Neutrophil (primary cell): ENCODE results near the gene ARVCF.

ENCODE experiments used
- H3K27ac ChIP-seq: fragments of 200-600 bp; sonication (generic); 2 replicates; pipeline ENCODE4 v1.5.1; 2016; ENCODE audit warnings: mild to moderate bottlenecking, moderate library complexity
- H3K27me3 ChIP-seq: fragments of 200-600 bp; sonication (generic); 2 replicates; pipeline ENCODE4 v1.6.0; 2016; ENCODE audit warnings: mild to moderate bottlenecking
- H3K36me3 ChIP-seq: fragments of 200-600 bp; sonication (generic); 2 replicates; pipeline ENCODE4 v1.5.1; 2017
- H3K4me1 ChIP-seq, 2 experiments: fragments of 200-600 bp in 1 of 2; sonication (generic) in 1 of 2; 1 replicate in 1 of 2; 2 replicates in 1 of 2; pipeline versions ENCODE4 v1.5.1 to v1.6.1; 2013 to 2016; ENCODE audit warnings: low read depth in 1 of 2, low read length in 1 of 2, mild to moderate bottlenecking in 1 of 2, moderate library complexity in 1 of 2; ENCODE audit not compliant: control insufficient read depth in 1 of 2, insufficient read depth in 1 of 2
- H3K4me3 ChIP-seq, 2 experiments: fragments of 200-600 bp in 1 of 2; sonication (generic) in 1 of 2; 1 replicate in 1 of 2; 2 replicates in 1 of 2; pipeline ENCODE4 v1.5.1; 2013 to 2016; ENCODE audit warnings: low read depth in 1 of 2, low read length in 1 of 2, mild to moderate bottlenecking in 1 of 2, moderate library complexity in 1 of 2
- H3K9me3 ChIP-seq: fragments of 200-600 bp; sonication (generic); 2 replicates; pipeline ENCODE4 v1.5.1; 2016
- CTCF ChIP-seq: fragments of 200-600 bp; sonication (generic); IDR thresholded peaks from 2 replicates; pipeline ENCODE4 v1.5.1; 2016; ENCODE audit warnings: antibody characterized with exemption

The ARVCF gene

GRCh38 chr22:19980766-19981165 lies 35.9 kb downstream of the ARVCF start:
- no peaks in the 10 kb centered on the region for H3K9me3 ChIP-seq
- no peak overlapping the region for H3K27ac ChIP-seq
- no peak overlapping the region for H3K4me3 ChIP-seq
- TF ChIP-seq CTCF = no peak
- H3K4me1 ChIP-seq = peaks cover 0 to under 1% of the 10 kb centered on the region in 2 experiments
- H3K36me3 ChIP-seq = no peaks in the 10 kb centered on the region
- H3K27me3 ChIP-seq = peaks cover 8% of the 10 kb centered on the region

GRCh38 chr22:19979712-19980493 lies 36.7 kb downstream of the ARVCF start:
- Histone ChIP-seq H3K4me3 (no peak overlapping the region), H3K9me3 (no peaks in the 10 kb centered on the region), H3K27me3 (no peaks in the 10 kb centered on the region), H3K36me3 (no peaks in the 10 kb centered on the region), H3K4me1 (peaks cover 8 to 9% of the 10 kb centered on the region in 2 experiments), H3K27ac (no peak overlapping the region)
- TF ChIP-seq CTCF = no peak

- Histone ChIP-seq H3K4me1 (peaks cover 16 to 17% of the 10 kb centered on the region in 2 experiments), H3K4me3 (no peak overlapping the region), H3K36me3 (no peaks in the 10 kb centered on the region), H3K27ac (no peak overlapping the region), H3K27me3 (no peaks in the 10 kb centered on the region), H3K9me3 (no peaks in the 10 kb centered on the region)
- TF ChIP-seq CTCF = no peak
These were observed 37.9 kb downstream of the ARVCF start for GRCh38 chr22:19978748-19979147.

GRCh38 chr22:19977296-19978243 lies 39.1 kb downstream of the ARVCF start:
- H3K9me3 ChIP-seq = no peaks in the 10 kb centered on the region
- no peak overlapping the region for H3K27ac ChIP-seq
- peaks cover 16 to 17% of the 10 kb centered on the region in 2 experiments for H3K4me1 ChIP-seq
- no peak overlapping the region for H3K4me3 ChIP-seq
- no peaks in the 10 kb centered on the region for H3K36me3 ChIP-seq
- TF ChIP-seq CTCF = no peak
- no peaks in the 10 kb centered on the region for H3K27me3 ChIP-seq

GRCh38 chr22:19976671-19977070 lies 40.0 kb downstream of the ARVCF start:
- Histone ChIP-seq H3K27ac (no peak overlapping the region), H3K4me3 (no peak overlapping the region), H3K27me3 (no peaks in the 10 kb centered on the region), H3K9me3 (no peaks in the 10 kb centered on the region), H3K4me1 (peaks cover 16 to 17% of the 10 kb centered on the region in 2 experiments), H3K36me3 (no peaks in the 10 kb centered on the region)
- no peak for TF ChIP-seq CTCF
